Neuron (in vitro differentiated cells): ENCODE measurements around the gene DAPK1.

ENCODE experiments used
- H2AFZ ChIP-seq: one replicate; pipeline ENCODE4 v1.6.1; 2013; ENCODE audit warnings: low read depth, mild to moderate bottlenecking, inconsistent platforms, low read length, moderate library complexity
- H3K27me3 ChIP-seq: one replicate; pipeline ENCODE4 v1.6.1; 2013; ENCODE audit warnings: low read length; ENCODE audit not compliant: insufficient read depth
- H3K36me3 ChIP-seq: one replicate; pipeline ENCODE4 v1.6.1; 2013; ENCODE audit warnings: low read length; ENCODE audit not compliant: insufficient read depth
- H3K4me1 ChIP-seq: one replicate; pipeline ENCODE4 v1.6.1; 2013; ENCODE audit warnings: low read length; ENCODE audit not compliant: insufficient read depth
- H3K4me3 ChIP-seq: 2 replicates; pipeline ENCODE4 v1.5.1; 2013; ENCODE audit warnings: mild to moderate bottlenecking, low read length, moderate library complexity
- H3K9me3 ChIP-seq: one replicate; pipeline ENCODE4 v1.6.1; 2013; ENCODE audit warnings: low read length

Gene DAPK1

GRCh38 chr9:87618226-87618625 lies 120.6 kb downstream of the DAPK1 start:
- H2AFZ ChIP-seq = no peak overlapping the region
- peaks cover 6% of the 10 kb centered on the region for H3K4me1 ChIP-seq
- no peaks in the 10 kb centered on the region for H3K27me3 ChIP-seq
- no peak overlapping the region for H3K4me3 ChIP-seq
- peaks cover 2% of the 10 kb centered on the region for H3K9me3 ChIP-seq
- H3K36me3 ChIP-seq = peaks cover 27% of the 10 kb centered on the region

GRCh38 chr9:87618931-87619330 lies 121.3 kb downstream of the DAPK1 start:
- H3K36me3 ChIP-seq = peaks cover 27% of the 10 kb centered on the region
- H3K4me1 ChIP-seq = no peaks in the 10 kb centered on the region
- no peak overlapping the region for H2AFZ ChIP-seq
- H3K4me3 ChIP-seq = no peak overlapping the region
- H3K27me3 ChIP-seq = no peaks in the 10 kb centered on the region
- peaks cover 2% of the 10 kb centered on the region for H3K9me3 ChIP-seq

- no peak overlapping the region for H2AFZ ChIP-seq
Observed at GRCh38 chr9:87619346-87619745, 121.7 kb downstream of the DAPK1 start.

GRCh38 chr9:87620731-87621322 lies 123.2 kb downstream of the DAPK1 start:
- H3K4me3 ChIP-seq = no peak overlapping the region
- H3K9me3 ChIP-seq = peaks cover 2% of the 10 kb centered on the region
- H3K4me1 ChIP-seq = no peaks in the 10 kb centered on the region
- H3K27me3 ChIP-seq = no peaks in the 10 kb centered on the region
- peaks cover 18% of the 10 kb centered on the region for H3K36me3 ChIP-seq
- H2AFZ ChIP-seq = no peak overlapping the region

More at GRCh38 chr9:87619346-87619745, 121.7 kb downstream of the DAPK1 start:
- peaks cover 27% of the 10 kb centered on the region for H3K36me3 ChIP-seq
- H3K9me3 ChIP-seq = peaks cover 2% of the 10 kb centered on the region
- no peaks in the 10 kb centered on the region for H3K4me1 ChIP-seq
- H3K27me3 ChIP-seq = no peaks in the 10 kb centered on the region
- no peak overlapping the region for H3K4me3 ChIP-seq

GRCh38 chr9:87622098-87622497 lies 124.4 kb downstream of the DAPK1 start:
- Histone ChIP-seq H3K4me1 (no peaks in the 10 kb centered on the region), H3K27me3 (no peaks in the 10 kb centered on the region), H2AFZ (no peak overlapping the region), H3K4me3 (no peak overlapping the region), H3K36me3 (peaks cover 16% of the 10 kb centered on the region), H3K9me3 (peaks cover 2% of the 10 kb centered on the region)

- H3K4me1 ChIP-seq = no peaks in the 10 kb centered on the region
- peaks cover 2% of the 10 kb centered on the region for H3K9me3 ChIP-seq
- no peak overlapping the region for H3K4me3 ChIP-seq
- H3K27me3 ChIP-seq = no peaks in the 10 kb centered on the region
- H3K36me3 ChIP-seq = peaks cover 10% of the 10 kb centered on the region
- no peak overlapping the region for H2AFZ ChIP-seq
Observed at GRCh38 chr9:87622923-87623322, 125.3 kb downstream of the DAPK1 start.

GRCh38 chr9:87628346-87628745 lies 130.7 kb downstream of the DAPK1 start:
- Histone ChIP-seq H3K9me3 (peaks cover 8% of the 10 kb centered on the region), H2AFZ (no peak overlapping the region), H3K4me3 (no peak overlapping the region), H3K36me3 (peaks cover 4% of the 10 kb centered on the region), H3K27me3 (no peaks in the 10 kb centered on the region), H3K4me1 (peaks cover 11% of the 10 kb centered on the region)

GRCh38 chr9:87629104-87629503 lies 131.4 kb downstream of the DAPK1 start:
- Histone ChIP-seq H3K9me3 (peaks cover 8% of the 10 kb centered on the region), H3K27me3 (no peaks in the 10 kb centered on the region), H3K4me3 (no peak overlapping the region), H3K4me1 (peaks cover 11% of the 10 kb centered on the region), H2AFZ (no peak overlapping the region), H3K36me3 (peaks cover 10% of the 10 kb centered on the region)

GRCh38 chr9:87630266-87630665 lies 132.6 kb downstream of the DAPK1 start:
- Histone ChIP-seq H2AFZ (no peak overlapping the region), H3K4me3 (no peak overlapping the region), H3K9me3 (peaks cover 8% of the 10 kb centered on the region), H3K27me3 (no peaks in the 10 kb centered on the region), H3K4me1 (peaks cover 11% of the 10 kb centered on the region), H3K36me3 (peaks cover 17% of the 10 kb centered on the region)

GRCh38 chr9:87630846-87631245 lies 133.2 kb downstream of the DAPK1 start:
- Histone ChIP-seq H2AFZ (no peak overlapping the region), H3K4me3 (no peak overlapping the region), H3K4me1 (peaks cover 11% of the 10 kb centered on the region), H3K9me3 (peaks cover 8% of the 10 kb centered on the region), H3K27me3 (no peaks in the 10 kb centered on the region), H3K36me3 (peaks cover 17% of the 10 kb centered on the region)

GRCh38 chr9:87635656-87636501 lies 138.2 kb downstream of the DAPK1 start:
- H3K27me3 ChIP-seq = no peaks in the 10 kb centered on the region
- H3K4me1 ChIP-seq = peaks cover 8% of the 10 kb centered on the region
- H3K4me3 ChIP-seq = no peak overlapping the region
- no peak overlapping the region for H2AFZ ChIP-seq
- H3K9me3 ChIP-seq = no peaks in the 10 kb centered on the region
- H3K36me3 ChIP-seq = peaks cover 30% of the 10 kb centered on the region

GRCh38 chr9:87638292-87638691 lies 140.6 kb downstream of the DAPK1 start:
- Histone ChIP-seq H3K27me3 (no peaks in the 10 kb centered on the region), H2AFZ (no peak overlapping the region), H3K4me1 (no peaks in the 10 kb centered on the region), H3K9me3 (no peaks in the 10 kb centered on the region), H3K36me3 (peaks cover 51% of the 10 kb centered on the region), H3K4me3 (no peak overlapping the region)

GRCh38 chr9:87639949-87640348 lies 142.3 kb downstream of the DAPK1 start:
- Histone ChIP-seq H3K4me1 (peaks cover 8% of the 10 kb centered on the region), H3K27me3 (no peaks in the 10 kb centered on the region), H3K9me3 (no peaks in the 10 kb centered on the region), H3K36me3 (peaks cover 47% of the 10 kb centered on the region), H3K4me3 (no peak overlapping the region), H2AFZ (no peak overlapping the region)
